ENCODE data around the gene REPS2.
A peak's percentile ranks its signal among the peaks of the same experiment; 100 is the strongest.

REPS2 gene

GRCh38 chrX:17072721-17073230 lies 126.3 kb downstream of the REPS2 start:
- no peak for TF ChIP-seq CTCF (IDR thresholded peaks at IDR 0.05; ENCODE audit: low read depth, low read length, missing control alignments)
- in situ Hi-C loops (cut with HindIII; ENCODE audit: low sequenced_read_pairs): no loop called here
- no peak for DNase-seq (ENCODE audit: low read depth)
- no peak overlapping the region for H3K4me3 ChIP-seq (ENCODE audit: low read depth, low read length)

GRCh38 chrX:17075004-17075403 lies 128.5 kb downstream of the REPS2 start:
- no peak for DNase-seq (ENCODE audit: low read depth)
- no peak for TF ChIP-seq CTCF (IDR thresholded peaks at IDR 0.05; ENCODE audit: low read depth, low read length, missing control alignments)
- in situ Hi-C loops (cut with HindIII; ENCODE audit: low sequenced_read_pairs): no loop called here

GRCh38 chrX:17077361-17077760 lies 130.9 kb downstream of the REPS2 start:
- no peak for TF ChIP-seq CTCF (IDR thresholded peaks at IDR 0.05; ENCODE audit: low read depth, low read length, missing control alignments)
- in situ Hi-C loops (cut with HindIII; ENCODE audit: low sequenced_read_pairs): no loop called here
- H3K4me3 ChIP-seq (ENCODE audit: low read depth, low read length): no peak overlapping the region

More at GRCh38 chrX:17075004-17075403, 128.5 kb downstream of the REPS2 start:
- no peak overlapping the region for H3K4me3 ChIP-seq (ENCODE audit: low read depth, low read length)

GRCh38 chrX:17078031-17078720 lies 131.7 kb downstream of the REPS2 start:
- in situ Hi-C loops (cut with HindIII; ENCODE audit: low sequenced_read_pairs): no loop called here
- peak; percentile 20 for DNase-seq (ENCODE audit: low read depth)
- no peak for TF ChIP-seq CTCF (IDR thresholded peaks at IDR 0.05; ENCODE audit: low read depth, low read length, missing control alignments)
- no peak overlapping the region for H3K4me3 ChIP-seq (ENCODE audit: low read depth, low read length)

More at GRCh38 chrX:17077361-17077760, 130.9 kb downstream of the REPS2 start:
- DNase-seq (ENCODE audit: low read depth): no peak

- no peak for DNase-seq (ENCODE audit: low read depth)
- in situ Hi-C loops (cut with HindIII; ENCODE audit: low sequenced_read_pairs): no loop called here
- no peak for TF ChIP-seq CTCF (IDR thresholded peaks at IDR 0.05; ENCODE audit: low read depth, low read length, missing control alignments)
- no peak overlapping the region for H3K4me3 ChIP-seq (ENCODE audit: low read depth, low read length)
Measured at GRCh38 chrX:17081511-17081910, 135.1 kb downstream of the REPS2 start.

- no peak for TF ChIP-seq CTCF (IDR thresholded peaks at IDR 0.05; ENCODE audit: low read depth, low read length, missing control alignments)
- in situ Hi-C loops (cut with HindIII; ENCODE audit: low sequenced_read_pairs): no loop called here
- no peak overlapping the region for H3K4me3 ChIP-seq (ENCODE audit: low read depth, low read length)
- DNase-seq (ENCODE audit: low read depth): no peak
Measured at GRCh38 chrX:17081968-17082367, 135.5 kb downstream of the REPS2 start.

All from astrocyte of the cerebellum (primary cell).